CD4-positive, alpha-beta T cell treated with Interleukin-15 for 1 hour (primary cell): ENCODE results near the gene RNASEH2B.

Experiments
- DNase-seq: peaks from one replicate; pipeline ENCODE4 v3.0.0-alpha.2; 2020

RNASEH2B gene

DNA sequence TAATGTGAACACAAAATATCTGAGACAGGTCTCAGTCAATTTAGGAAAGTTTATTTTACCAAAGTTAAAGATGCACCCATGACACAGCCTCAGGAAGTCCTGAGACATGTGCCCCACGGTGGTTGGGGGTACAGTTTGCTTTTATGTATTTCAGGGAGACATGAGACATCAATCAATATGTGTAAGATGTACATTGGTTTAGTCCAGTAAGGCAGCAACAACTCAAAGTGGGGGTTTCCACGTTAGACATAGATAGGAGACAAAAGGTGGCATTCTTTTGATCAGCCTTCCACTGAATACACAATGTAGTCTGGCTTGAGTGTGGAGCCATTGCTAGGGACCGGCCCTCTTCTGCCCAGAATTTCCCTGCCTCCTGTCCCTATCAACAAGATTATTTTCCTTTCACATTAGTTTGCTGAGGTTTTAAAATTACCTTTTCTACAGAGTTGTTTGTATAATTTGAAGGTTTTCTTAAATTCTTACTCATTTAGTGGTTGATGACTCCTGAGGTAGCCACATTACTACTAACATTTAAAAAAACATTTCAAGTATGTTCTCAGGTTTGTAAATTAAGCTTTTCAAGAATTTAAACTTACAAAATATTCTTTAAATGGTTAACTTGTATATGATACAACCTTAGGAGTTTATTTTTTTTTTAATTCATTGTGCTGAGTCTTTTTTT lies 33.2 kb downstream of the RNASEH2B start:
- DNase-seq, result no peak

- no peak for DNase-seq
Measured at GRCh38 chr13:50945669-50946068, 36.1 kb downstream of the RNASEH2B start.

GRCh38 chr13:50948601-50949000 lies 39.0 kb downstream of the RNASEH2B start:
- DNase-seq, result no peak

DNA sequence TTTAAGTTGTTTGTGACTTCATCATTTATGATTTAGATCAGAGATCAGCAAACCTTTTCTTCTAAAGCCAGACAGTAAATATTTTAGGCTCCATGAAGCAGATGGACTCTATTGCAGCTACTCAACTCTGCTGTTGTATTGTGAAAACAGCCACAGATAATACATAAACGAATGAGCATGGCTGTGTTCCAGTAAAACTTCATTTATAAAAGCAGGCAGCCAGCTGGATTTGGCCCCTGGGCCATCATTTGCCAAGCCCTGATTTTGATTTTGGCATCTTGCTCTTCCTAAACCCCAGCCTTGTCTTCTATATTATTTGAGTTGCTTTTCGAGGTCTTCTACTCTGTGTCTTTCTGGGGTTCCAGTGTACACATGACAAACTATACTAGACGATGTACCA lies 41.3 kb downstream of the RNASEH2B start:
- no peak for DNase-seq

- DNase-seq, result no peak
Measured at GRCh38 chr13:50951366-50951765, 41.8 kb downstream of the RNASEH2B start.

DNA sequence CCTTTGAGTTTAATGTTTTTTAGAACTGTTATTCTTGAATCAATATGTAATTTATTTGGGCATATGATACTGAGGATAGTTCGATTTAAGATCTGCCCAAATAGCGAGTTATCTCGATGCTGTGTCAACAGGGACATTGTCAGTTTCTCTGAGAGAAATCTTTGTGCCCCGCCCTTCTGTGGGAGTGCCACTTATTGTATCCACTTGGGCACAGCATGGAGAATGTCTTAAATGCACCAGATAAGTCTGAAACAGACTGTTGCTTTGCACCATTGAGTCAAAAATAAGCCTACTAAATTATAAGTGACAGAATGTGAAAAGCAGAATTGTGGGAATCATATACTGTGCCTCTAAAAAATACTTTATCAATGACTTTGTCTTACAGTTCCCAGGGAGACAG lies 45.6 kb downstream of the RNASEH2B start:
- no peak for DNase-seq

DNA sequence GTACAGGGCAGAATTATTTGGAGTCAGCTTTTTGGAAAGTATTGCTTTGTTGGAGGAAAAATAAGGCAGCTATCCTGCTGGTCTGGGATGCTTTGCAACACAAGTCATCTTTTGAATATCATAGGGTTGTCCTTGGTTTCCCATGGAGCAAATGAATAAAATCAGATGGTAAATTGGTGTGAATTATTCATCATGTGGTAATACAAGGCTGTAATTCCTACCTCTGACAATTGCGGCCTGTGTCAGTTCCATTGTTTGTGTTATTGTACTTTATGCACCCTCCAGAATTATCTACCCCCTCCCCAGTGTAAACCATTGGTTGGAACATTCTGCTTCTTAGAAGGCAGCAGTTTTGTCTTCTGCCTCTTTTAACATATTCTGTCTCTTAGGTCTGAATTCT lies 46.2 kb downstream of the RNASEH2B start:
- no peak for DNase-seq

DNA sequence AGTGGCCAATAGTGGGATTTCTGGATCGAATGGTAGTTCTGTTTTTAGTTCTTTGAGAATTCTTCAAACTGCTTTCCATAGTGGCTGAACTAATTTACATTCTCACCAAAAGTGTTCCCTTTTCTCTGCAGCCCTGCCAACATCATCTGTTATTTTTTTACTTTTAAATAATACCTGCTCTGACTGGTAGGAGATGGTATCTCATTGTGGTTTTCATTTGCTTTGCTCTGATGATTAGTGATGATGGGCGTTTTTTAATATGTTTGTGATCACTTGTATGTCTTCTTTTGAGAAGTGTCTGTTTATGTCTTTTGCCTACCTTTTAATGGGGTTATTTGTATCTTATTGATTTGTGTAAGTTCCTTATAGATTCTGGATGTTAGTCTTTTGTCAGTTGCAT lies 48.0 kb downstream of the RNASEH2B start:
- no peak for DNase-seq

DNA sequence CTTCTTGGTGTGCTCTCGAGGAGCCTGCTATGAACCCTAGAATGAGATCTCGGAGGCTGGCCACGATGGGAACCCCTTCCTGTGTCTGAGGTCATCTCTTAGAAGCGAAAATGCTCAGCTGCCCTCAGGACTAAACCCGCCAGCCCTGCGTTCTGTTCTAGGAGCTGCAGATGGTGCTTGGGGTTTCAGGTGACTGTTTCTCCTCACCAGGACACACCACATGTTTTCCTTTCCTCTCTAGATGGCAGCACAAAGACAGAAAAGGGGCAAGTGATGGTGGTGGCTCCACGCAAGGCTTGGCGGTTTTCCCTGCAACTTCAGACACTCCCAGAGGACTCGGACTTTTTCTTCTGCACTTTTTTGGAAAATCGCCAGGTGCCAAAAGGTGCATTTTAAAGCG lies 60.1 kb downstream of the RNASEH2B start:
- DNase-seq, result no peak

DNA sequence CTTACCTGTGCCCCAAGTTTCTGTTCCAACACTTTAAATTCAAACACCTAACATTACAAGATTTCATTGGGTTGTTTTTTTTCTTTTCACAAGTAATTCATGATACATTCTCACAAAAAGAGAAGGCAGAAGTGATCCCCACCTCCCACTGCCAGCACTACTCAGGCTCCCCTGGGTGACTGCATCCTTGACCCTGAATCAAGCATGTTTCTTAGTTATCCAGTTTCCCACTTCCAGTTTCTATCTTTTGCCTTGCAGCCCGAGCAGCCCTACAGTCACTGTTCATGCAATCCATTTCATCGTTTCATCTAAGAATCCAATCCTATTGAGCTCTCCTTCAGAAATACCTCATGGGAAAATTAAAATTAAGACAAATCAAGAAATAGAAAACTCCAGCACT lies 61.4 kb downstream of the RNASEH2B start:
- DNase-seq, result no peak

- DNase-seq, result no peak
Measured at GRCh38 chr13:50974268-50974667, 64.7 kb downstream of the RNASEH2B start.

DNA sequence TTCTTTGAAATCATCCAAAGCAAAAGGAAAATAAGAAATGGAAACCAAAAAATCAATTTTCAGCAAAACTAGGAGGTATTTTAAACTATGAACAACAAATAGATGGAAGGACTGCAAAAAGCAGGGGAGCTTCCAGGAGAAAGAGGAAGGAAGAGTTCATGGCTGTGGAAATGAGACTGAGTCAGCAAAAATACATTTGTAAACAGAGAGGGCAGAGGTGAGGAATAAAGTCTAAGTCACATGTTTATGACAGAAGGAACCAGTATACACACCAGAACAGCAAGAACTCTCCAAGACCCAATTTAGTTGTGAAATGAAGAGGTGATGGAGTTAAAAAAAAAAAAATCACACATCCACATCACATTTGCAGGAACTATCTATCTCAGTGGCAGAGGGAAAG lies 69.6 kb downstream of the RNASEH2B start:
- no peak for DNase-seq

- no peak for DNase-seq
Measured at GRCh38 chr13:50981686-50982085, 72.1 kb downstream of the RNASEH2B start.

GRCh38 chr13:50989476-50989875 lies 79.9 kb downstream of the RNASEH2B start:
- DNase-seq, result no peak

- no peak for DNase-seq
Measured at GRCh38 chr13:50990065-50990817, 80.7 kb downstream of the RNASEH2B start.

DNA sequence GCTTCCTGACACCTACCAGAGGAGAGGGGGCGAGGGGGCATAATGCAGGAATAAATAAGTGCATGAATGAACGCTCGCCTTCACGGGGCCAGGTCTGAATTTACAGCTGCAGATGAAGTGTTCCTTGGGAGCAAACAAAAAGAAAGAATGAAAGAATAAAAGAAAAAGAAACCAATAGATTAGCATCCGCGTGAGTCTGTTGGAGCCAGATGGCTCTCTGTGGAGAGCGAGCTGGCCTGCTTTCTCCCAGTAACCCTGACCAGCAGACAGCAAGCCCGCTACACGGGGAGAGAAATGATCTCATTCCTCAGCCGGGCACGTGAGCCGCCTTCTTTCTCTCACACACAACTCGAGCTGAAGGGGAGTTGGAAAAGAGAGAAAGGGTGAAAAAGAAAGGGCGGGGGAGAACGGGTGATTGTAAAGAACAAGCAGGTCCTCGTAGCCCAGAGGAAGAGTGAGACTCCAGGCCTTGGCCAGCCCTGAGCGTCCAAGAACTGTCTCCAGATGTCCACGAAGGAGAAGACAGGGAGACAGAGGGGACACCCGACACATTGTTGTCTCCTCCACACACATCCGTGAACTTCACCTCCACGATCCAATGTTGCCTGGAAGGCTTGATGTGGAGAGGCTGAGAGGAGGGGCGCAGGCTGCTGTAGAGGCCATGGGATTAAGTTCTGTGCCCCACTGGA lies 81.4 kb downstream of the RNASEH2B start:
- no peak for DNase-seq

DNA sequence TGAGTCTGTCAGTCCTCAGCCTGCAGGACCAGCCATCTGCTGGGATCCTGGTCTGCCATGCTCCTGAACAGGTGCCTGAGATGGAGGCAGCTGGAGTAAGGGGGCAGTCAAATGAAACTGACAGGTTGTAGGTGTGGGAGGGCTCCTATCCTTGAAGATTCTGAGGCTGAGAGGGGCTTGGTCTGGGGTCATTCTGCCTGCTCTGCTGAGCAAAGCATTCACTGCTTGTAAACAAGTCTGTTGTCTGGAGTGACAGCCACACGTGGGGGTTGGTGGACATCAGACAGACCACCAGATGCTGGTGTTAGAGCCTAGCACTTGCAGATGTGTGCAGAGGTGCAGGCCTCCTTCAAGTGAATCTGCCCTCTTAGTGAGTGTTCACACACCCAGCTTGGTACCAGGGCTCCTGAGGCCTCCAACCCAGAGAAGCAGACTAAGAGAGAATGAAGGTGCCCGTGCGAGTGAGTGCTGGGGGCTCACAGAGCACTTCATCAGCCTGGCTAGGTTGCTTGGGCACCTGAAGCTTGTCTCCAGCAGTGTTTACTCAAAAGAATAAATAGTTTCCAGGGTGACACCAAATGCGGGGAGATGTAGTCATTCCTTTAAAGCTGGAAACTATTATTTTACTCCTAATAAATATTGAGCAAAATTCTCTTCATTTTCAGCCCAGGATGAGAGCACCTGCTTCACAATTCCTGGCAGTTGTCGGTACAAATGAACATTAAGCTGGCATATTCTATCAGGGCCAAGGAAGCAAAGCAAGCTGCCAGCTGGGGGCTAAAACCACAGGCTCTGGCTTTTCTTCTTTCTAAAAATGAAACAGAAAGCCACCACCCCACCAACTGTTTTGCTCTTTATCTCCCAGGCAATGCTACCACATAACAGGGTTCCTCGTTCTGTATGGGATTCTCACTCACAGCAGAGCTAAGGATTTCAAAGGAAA lies 82.3 kb downstream of the RNASEH2B start:
- DNase-seq, result no peak

- no peak for DNase-seq
Measured at GRCh38 chr13:50993371-50993770, 83.8 kb downstream of the RNASEH2B start.

- no peak for DNase-seq
Measured at GRCh38 chr13:50993934-50994333, 84.3 kb downstream of the RNASEH2B start.

- no peak for DNase-seq
Measured at GRCh38 chr13:50994651-50995050, 85.1 kb downstream of the RNASEH2B start.

DNA sequence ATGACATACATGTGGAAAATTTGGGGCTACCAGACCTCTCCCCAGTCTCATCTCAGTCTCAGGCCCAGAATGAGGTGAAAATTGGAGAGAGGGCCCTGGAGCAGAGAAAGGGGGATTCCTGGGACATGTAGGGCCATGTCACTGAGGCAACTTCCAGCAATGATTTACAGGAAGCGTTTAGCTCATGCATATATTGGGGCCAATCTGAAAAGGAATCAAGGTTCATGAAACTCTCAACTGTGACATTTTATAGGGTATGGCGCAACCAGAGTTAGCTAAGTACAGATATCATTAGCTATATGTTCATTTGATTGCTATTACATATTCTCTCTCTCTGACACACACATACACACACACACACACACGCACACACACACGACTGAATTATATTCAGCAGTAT lies 86.3 kb downstream of the RNASEH2B start:
- no peak for DNase-seq

GRCh38 chr13:50998326-50998725 lies 88.7 kb downstream of the RNASEH2B start:
- DNase-seq, result no peak

GRCh38 chr13:50999641-51000040 lies 90.0 kb downstream of the RNASEH2B start:
- DNase-seq, result no peak
